Tibial nerve (tissue), 4 donors: ENCODE results near the gene FBXL7.

ENCODE experiments used
- EP300 ChIP-seq, 2 donors: sonication (generic); formaldehyde crosslinking; IDR thresholded peaks; one replicate each; pipeline ENCODE4 v1.6.1; 2017; ENCODE audit warnings: antibody characterized with exemption in 2 of 2, mild to moderate bottlenecking in 1 of 2
- POLR2A ChIP-seq, 2 donors: fragments of 450-650 bp; IDR thresholded peaks; one replicate each; pipeline ENCODE4 v1.6.1; 2017; ENCODE audit warnings: antibody characterized with exemption in 2 of 2, mild to moderate bottlenecking in 2 of 2, moderate library complexity in 2 of 2
- TF ChIP-seq, protein P1 (sequence below), 5 experiments: fragments of 200-600 bp in 3 of 5; fragments of 450-650 bp in 2 of 5; sonication (generic) in 3 of 5; IDR thresholded peaks; one replicate each; pipeline ENCODE4 v1.5.1; 2016 to 2019; ENCODE audit warnings: antibody characterized with exemption in 5 of 5, mild to moderate bottlenecking in 3 of 5, moderate library complexity in 2 of 5

GRCh38 chr5:15544039-15544438, 44.1 kb downstream of the FBXL7 start:
- no peak for TF ChIP-seq POLR2A (IDR thresholded peaks at IDR 0.05)
- TF ChIP-seq, protein P1, sequence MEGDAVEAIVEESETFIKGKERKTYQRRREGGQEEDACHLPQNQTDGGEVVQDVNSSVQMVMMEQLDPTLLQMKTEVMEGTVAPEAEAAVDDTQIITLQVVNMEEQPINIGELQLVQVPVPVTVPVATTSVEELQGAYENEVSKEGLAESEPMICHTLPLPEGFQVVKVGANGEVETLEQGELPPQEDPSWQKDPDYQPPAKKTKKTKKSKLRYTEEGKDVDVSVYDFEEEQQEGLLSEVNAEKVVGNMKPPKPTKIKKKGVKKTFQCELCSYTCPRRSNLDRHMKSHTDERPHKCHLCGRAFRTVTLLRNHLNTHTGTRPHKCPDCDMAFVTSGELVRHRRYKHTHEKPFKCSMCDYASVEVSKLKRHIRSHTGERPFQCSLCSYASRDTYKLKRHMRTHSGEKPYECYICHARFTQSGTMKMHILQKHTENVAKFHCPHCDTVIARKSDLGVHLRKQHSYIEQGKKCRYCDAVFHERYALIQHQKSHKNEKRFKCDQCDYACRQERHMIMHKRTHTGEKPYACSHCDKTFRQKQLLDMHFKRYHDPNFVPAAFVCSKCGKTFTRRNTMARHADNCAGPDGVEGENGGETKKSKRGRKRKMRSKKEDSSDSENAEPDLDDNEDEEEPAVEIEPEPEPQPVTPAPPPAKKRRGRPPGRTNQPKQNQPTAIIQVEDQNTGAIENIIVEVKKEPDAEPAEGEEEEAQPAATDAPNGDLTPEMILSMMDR (IDR thresholded peaks at IDR 0.05): no peak
- no peak for TF ChIP-seq EP300 (IDR thresholded peaks at IDR 0.05)
